Right hindlimb (tissue), 1 donor: ENCODE data around the gene SEMG2.

Experiments
- DNase-seq: peaks from one replicate; pipeline ENCODE4 v3.0.0-alpha.2; 2018

Gene SEMG2

DNA sequence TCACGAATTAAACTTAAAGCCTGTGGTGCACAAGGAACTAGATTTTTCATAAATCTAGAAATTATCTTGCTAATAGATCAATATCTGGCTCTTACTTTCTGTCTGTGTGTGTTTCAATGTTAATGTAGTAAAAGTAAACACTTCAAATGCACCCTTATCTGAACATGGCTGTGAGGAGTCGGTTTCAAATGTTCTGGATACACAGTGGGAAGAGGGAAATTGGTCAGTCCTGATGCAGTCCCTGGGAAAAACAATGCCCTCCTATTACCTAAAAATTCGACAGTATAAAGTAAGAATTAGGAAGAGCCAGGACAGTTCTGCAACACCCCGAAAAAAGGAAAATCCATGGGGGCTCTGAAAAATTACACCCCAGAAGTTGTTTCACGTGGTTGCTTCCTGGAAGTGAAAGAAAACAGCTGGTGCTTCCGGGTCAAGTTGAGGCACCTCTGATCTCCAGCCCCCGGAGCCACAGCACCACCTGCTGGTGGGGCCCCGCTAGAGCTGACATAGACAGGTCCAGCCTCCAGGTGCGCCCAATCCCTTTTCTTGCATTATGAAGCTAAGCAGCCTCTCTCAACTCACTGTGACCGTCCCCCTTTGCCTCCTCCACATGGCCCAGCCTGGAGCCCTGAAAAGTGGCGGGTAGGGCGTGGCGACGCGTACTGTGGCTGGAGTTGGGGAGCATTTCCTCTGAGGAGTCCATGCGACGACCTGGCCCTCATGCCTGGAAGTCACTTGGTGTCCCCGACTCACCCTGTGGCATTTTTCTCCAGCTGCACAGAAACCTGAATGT is 8.3 kb downstream of the SEMG2 start:
- DNase-seq, result no peak

GRCh38 chr20:45230631-45231030 is 9.5 kb downstream of the SEMG2 start:
- DNase-seq, result no peak

GRCh38 chr20:45235995-45236394 is 14.8 kb downstream of the SEMG2 start:
- DNase-seq, result no peak

DNA sequence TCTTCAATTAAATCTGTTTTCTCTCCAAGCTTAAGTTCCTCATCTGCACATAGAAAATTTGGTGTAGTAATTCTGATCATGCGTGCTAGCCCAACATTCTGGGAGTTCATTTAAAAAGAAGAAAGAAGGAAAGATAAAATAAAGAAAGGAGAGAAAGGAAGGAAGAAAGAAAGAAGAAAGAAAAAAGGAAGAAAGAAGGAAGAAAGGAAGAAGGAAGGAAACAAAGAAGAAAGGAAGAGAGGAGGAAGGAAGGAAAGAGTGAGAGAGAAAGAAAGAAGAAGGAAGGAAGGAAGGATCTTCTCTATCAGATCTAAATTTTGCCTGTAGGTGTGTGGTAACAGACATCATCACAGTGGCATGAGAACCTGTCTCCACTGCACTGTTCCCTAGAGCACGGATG is 17.0 kb downstream of the SEMG2 start:
- no peak for DNase-seq

DNA sequence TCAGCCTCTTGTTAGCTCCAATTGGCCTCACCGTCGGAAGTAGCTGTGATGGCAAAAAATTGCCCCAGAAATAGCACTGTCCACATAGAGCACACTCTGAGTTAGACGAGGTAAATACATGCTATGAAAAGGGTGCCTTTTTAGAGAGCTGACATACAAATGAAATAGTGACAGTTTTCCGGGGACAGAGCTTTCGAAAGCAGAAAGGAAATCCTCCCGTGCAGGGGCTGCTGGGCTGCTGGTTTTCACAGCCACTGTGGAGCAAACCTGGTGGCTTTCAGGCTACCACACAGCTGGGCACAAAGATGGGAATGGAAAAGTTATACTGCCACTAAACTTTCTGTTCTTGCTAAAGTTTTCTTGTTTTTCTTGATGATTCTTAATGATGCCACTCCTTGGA is 24.9 kb downstream of the SEMG2 start:
- no peak for DNase-seq

DNA sequence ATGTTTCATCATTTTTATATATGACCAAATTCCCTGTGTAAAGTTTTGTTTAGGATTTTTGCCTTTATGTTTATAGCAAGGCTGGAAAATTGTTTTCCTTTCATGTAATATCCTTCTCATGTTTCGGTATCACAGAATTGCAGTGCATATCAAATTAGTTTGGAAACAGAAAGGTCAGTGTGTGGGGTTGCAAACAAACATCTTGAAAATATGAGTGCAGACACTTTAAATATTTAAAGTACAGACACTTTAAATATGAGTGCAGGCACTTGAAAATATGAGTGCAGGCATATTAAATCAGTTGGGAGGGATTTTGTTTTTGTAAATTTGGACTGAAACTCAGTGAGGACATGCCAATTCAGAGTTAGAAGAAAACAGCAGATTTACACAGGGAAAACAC is 26.7 kb downstream of the SEMG2 start:
- DNase-seq, result no peak

GRCh38 chr20:45248609-45249008 is 27.4 kb downstream of the SEMG2 start:
- no peak for DNase-seq

DNA sequence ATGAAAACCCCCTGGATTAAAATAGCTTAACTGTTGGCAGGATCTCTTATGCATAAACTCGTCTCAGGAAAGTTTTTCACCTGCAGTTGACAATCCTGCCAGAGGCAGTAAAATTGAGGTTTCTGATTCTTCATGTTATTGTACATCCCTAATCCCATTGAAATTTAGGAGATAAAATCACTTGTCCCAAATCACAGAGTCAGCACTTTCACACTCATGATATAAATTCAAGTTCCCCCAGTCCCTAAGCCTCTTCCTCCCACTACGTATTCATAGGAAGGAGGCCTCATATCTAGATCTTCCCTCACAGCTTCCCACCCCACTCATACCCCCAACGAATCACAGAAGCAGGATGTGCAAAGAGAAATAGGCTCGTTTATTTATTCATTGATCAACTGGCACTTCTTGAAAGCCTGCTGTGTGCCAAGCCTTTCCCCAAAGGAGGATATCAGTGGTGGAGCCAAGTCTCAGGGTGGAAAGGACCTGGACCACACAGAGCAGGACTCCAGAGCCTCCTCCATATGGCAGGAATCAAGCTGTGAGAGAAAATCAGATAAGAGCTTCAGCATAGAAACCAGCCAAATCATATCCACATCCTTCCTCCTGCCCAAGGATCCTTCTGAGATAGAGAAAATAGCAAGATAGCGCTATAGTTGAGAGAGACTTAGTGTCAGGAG is 30.8 kb downstream of the SEMG2 start:
- no peak for DNase-seq

DNA sequence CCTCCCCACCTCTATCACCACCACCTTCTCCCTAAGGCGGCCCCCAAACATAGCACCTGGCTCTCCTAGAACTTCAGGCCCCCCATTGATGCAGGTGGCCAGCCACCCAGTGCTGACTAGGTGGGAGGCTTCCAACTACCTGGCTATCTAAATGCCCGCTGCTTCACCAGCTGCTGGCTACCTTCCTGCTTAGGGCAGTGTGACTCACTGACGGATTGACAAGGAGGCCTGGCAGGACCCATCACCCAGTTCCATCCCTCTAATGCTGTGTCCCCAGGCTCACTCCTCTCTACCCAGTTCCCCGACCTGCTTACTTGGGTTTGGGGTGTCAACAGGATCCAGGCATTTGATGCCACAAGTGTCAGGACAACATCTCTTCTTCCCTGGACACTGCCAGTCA is 32.1 kb downstream of the SEMG2 start:
- DNase-seq, result no peak

GRCh38 chr20:45254383-45255262 is 33.5 kb downstream of the SEMG2 start, which contains the start of gene SLPI:
Gene SLPI (minus strand): TSS chr20:45254564. CDS start chr20:45254543, 21 bp downstream.
- no peak for DNase-seq

DNA sequence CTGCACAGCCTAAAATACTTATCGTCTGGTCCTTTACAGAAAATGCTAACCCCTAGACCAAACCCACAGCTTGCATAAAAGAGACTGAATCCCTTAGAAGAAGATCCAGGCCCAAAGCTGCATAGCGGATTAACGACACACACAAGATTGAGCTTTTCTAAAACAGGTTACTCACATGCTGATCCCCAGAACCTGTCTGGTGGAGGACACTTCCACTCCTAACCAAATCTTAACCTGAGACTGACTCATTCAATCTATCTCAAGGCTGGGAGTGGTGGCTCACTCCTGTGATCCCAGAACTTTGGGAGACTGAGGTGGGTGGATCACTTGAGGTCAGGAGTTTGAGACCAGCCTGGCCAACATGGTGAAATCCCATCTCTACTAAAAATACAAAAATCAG is 36.0 kb downstream of the SEMG2 start:
- no peak for DNase-seq

DNA sequence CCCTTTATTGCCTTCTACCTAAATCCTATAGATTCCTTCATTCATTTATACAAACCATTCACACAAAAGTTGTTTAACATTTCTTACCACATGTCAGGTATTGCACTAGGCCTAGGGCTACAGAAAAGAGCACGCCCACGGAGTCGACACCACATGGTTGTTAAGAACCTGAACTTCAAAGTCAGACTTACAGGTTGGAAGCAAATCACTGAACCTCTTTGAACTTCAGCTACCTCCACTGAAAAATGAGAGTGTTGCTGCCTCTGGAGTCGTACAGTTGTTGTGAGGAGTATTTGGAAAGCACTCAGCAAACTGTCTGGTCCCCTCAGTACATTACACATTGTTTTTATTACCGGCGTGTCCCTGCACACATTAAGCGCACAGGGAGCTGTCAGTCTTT is 36.5 kb downstream of the SEMG2 start:
- no peak for DNase-seq

DNA sequence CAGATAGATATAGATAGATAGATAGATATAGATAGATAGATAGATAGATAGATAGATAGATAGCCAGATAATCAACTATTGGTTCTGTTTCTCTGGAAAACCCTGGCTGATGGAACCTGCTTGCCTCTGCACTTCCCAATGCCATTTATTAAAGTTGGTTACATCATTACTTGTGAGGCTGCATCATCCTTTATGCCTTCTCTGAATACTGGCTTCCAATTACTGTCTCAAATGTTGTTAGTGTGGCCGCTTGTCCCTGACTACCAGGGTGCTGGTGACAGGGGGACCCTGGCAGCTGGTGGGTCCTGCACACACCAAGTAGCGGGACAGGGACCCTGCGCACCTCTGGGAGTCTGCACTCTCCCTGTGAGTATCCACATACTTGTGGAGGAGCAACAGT is 37.1 kb downstream of the SEMG2 start:
- DNase-seq, result no peak

DNA sequence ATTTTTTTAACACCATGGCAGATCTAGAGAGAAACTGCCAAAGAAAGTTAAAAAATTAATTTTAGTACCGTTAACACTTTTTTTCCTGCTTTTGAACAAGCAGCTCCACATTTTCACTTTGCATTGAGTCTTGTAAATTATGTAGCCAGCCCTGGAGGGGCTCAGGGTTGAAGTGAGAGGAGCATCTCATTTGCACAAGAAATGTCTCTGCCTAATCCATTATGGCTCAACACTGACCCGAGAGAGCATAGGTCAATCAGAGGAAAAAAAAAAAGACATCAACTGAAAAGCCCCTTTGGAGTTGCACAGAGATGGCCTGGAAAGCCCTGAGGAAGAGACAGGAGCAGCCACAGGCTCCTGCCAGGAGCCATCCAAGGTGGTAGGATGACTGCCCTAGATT is 37.5 kb downstream of the SEMG2 start:
- no peak for DNase-seq

DNA sequence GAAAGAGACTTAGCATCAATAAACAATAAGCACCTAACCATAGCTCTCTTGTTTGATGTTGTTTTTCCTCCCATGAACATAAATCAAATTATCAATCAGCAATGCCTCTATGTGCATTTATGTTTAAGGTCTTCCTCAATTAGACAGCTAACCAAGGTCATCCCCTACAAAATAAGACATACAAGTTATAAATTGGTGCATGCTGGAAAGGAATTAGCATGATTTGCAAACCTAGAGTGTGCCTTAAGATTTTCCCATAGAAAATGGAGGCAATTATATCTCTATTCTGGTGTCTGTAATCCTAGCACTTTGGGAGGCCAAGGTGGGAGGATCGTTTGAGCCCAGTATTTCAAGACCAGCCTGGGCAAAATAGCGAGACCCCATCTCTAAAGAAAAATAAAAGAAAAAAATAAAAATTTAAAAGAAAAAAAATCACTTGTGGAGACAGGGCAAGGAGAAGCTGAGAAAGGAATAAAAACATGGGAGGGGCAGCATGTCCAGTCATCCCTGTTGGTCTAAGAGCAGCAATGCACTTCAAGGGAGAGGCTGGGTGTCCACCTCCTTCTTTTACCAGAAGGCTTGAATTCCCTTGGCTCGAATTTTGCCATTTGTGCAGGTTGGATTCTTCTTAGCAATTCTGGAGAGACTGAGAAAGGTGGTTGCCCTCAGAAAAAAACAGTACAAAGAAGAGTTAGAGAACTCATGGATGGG is 42.5 kb downstream of the SEMG2 start:
- no peak for DNase-seq

- DNase-seq, result no peak
Observed at GRCh38 chr20:45266977-45267376, 45.8 kb downstream of the SEMG2 start.

DNA sequence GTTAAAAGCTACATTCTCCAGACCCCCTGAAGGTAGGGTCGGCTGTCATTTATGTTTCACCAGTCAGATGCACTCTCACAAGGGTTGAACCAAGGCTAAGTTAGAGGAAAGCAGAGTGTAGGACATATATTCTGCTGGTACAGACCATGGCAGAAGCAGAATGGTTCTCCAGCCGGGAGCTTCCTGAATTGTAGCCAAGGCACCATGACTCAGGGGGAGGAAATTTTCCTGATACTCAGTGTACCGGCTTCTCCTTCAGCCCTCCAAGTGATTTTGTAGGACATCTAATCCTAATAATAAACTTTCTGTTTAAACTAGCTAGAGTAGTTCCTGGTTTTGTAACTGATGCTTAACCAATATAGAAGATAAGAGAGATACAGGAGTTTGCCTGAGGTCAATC is 47.4 kb downstream of the SEMG2 start:
- DNase-seq, result no peak

DNA sequence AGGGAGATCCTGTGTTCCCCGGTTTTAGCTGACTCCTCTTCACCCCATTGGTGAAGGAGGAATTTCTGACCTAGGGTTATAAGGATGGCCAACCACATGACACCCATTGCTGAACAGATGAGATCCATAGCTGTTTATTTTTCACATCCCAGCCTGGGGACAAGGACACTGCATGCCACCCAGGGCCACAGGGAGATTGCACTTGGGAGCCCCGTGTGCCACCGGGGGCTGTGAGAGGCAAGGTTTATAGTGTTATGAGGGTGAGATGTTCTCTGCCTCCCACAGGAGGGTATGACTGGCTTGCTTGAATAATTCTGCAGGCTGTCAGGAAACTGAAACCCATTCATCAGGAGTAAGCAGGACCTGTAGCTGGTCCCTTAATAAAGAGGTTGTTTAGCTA is 47.9 kb downstream of the SEMG2 start:
- DNase-seq, result no peak

GRCh38 chr20:45269754-45270270 is 48.6 kb downstream of the SEMG2 start:
- DNase-seq, result no peak
